Stimulated activated CD4-positive, alpha-beta T cell treated with anti-CD3 and anti-CD28 coated beads, Interleukin-15, amount 100 ng/mL, for 24 hours (primary cell): ENCODE measurements around the gene RTP3.
"Not testable (repeated sequence)": the region's sequence is repeated elsewhere in the genome, so short reads cannot be mapped to it uniquely, and the experiment has no call there.

ENCODE experiments used
- DNase-seq: peaks from one replicate; pipeline ENCODE4 v3.0.0-alpha.2; 2020

RTP3 gene

GRCh38 chr3:46522201-46522600 lies 24.4 kb downstream of the RTP3 start:
- DNase-seq, result not testable (repeated sequence)

- no peak for DNase-seq
Observed at GRCh38 chr3:46523556-46523955, 25.8 kb downstream of the RTP3 start.

- no peak for DNase-seq
Observed at GRCh38 chr3:46524008-46524407, 26.2 kb downstream of the RTP3 start.

- no peak for DNase-seq
Observed at GRCh38 chr3:46524832-46525231, 27.1 kb downstream of the RTP3 start.

GRCh38 chr3:46527239-46527638 lies 29.5 kb downstream of the RTP3 start:
- DNase-seq, result no peak

GRCh38 chr3:46533091-46533490 lies 35.3 kb downstream of the RTP3 start:
- DNase-seq, result no peak

GRCh38 chr3:46535746-46536145 lies 38.0 kb downstream of the RTP3 start:
- DNase-seq, result no peak

- peak; percentile 8 for DNase-seq
Observed at GRCh38 chr3:46536758-46537157, 39.0 kb downstream of the RTP3 start.

- DNase-seq, result no peak
Observed at GRCh38 chr3:46537316-46537715, 39.5 kb downstream of the RTP3 start.

GRCh38 chr3:46537779-46538178 lies 40.0 kb downstream of the RTP3 start:
- no peak for DNase-seq

GRCh38 chr3:46538425-46538802 lies 40.6 kb downstream of the RTP3 start:
- not testable (repeated sequence) for DNase-seq

GRCh38 chr3:46538803-46539442 lies 41.1 kb downstream of the RTP3 start:
- peak; percentile 78 for DNase-seq

- no peak for DNase-seq
Observed at GRCh38 chr3:46539443-46540005, 41.7 kb downstream of the RTP3 start.

- no peak for DNase-seq
Observed at GRCh38 chr3:46540550-46540949, 42.8 kb downstream of the RTP3 start.

- DNase-seq, result no peak
Observed at GRCh38 chr3:46541835-46542234, 44.1 kb downstream of the RTP3 start.

- DNase-seq, result no peak
Observed at GRCh38 chr3:46542344-46542743, 44.6 kb downstream of the RTP3 start.

- no peak for DNase-seq
Observed at GRCh38 chr3:46542801-46543201, 45.0 kb downstream of the RTP3 start.

- DNase-seq, result no peak
Observed at GRCh38 chr3:46544771-46545503, 47.2 kb downstream of the RTP3 start.

- DNase-seq, result no peak
Observed at GRCh38 chr3:46545818-46546630, 48.2 kb downstream of the RTP3 start.

GRCh38 chr3:46546896-46547440 lies 49.2 kb downstream of the RTP3 start:
- DNase-seq, result no peak

GRCh38 chr3:46548611-46549010 lies 50.8 kb downstream of the RTP3 start:
- DNase-seq, result not testable (repeated sequence)

- no peak for DNase-seq
Observed at GRCh38 chr3:46549408-46549904, 51.7 kb downstream of the RTP3 start.

- DNase-seq, result no peak
Observed at GRCh38 chr3:46549989-46550388, 52.2 kb downstream of the RTP3 start.
